Left kidney (tissue), 8 donors: ENCODE data around the gene PMS1. TPM values are rescaled to one million over a fixed set of nuclear protein-coding genes. Genes with fewer than 3 reads are reported as not detected.
A peak's percentile ranks its signal among the peaks of the same experiment; 100 is the strongest.
"Not testable (repeated sequence)": the region's sequence is repeated elsewhere in the genome, so short reads cannot be mapped to it uniquely, and the experiment has no call there.

Experiments
- DNase-seq: peaks from one replicate; pipeline ENCODE4 v3.0.0-alpha.2; 2013
- long read RNA-seq, 8 donors: transcript quantifications; one replicate each; lab custom pipeline, GENCODE V29; 2026
- polyA plus RNA-seq: library from polyadenylated mRNA; unstranded; fragments of 120-200 nt; gene quantifications from one replicate; pipeline ENCODE4 v1.2.1, GENCODE V29; 2013; ENCODE audit not compliant: insufficient read length

PMS1 gene
- 51.5 TPM for polyA plus RNA-seq
- long read RNA-seq, donor 1, partial matches to known transcripts, result 0 of 1 reads
- long read RNA-seq, donor 1, other reads (novel, unspliced or antisense), result 0 of 1 reads
- long read RNA-seq, donor 2, partial matches to known transcripts, result 0 of 5 reads
- long read RNA-seq, donor 2, other reads (novel, unspliced or antisense), result 0 of 5 reads
- long read RNA-seq, donor 3, partial matches to known transcripts, result 0 of 1 reads
- long read RNA-seq, donor 3, other reads (novel, unspliced or antisense), result 0 of 1 reads
- long read RNA-seq, donor 4, result 0 reads
- long read RNA-seq, donor 5, partial matches to known transcripts, result 5 of 10 reads
- long read RNA-seq, donor 5, other reads (novel, unspliced or antisense), result 0 of 10 reads
- long read RNA-seq, donor 6, partial matches to known transcripts, result 0 of 1 reads
- long read RNA-seq, donor 6, other reads (novel, unspliced or antisense), result 0 of 1 reads
- long read RNA-seq, donor 7, partial matches to known transcripts, result 0 of 7 reads
- long read RNA-seq, donor 7, other reads (novel, unspliced or antisense), result 0 of 7 reads
- long read RNA-seq, donor 8, partial matches to known transcripts, result 0 of 3 reads
- long read RNA-seq, donor 8, other reads (novel, unspliced or antisense), result 0 of 3 reads

DNA sequence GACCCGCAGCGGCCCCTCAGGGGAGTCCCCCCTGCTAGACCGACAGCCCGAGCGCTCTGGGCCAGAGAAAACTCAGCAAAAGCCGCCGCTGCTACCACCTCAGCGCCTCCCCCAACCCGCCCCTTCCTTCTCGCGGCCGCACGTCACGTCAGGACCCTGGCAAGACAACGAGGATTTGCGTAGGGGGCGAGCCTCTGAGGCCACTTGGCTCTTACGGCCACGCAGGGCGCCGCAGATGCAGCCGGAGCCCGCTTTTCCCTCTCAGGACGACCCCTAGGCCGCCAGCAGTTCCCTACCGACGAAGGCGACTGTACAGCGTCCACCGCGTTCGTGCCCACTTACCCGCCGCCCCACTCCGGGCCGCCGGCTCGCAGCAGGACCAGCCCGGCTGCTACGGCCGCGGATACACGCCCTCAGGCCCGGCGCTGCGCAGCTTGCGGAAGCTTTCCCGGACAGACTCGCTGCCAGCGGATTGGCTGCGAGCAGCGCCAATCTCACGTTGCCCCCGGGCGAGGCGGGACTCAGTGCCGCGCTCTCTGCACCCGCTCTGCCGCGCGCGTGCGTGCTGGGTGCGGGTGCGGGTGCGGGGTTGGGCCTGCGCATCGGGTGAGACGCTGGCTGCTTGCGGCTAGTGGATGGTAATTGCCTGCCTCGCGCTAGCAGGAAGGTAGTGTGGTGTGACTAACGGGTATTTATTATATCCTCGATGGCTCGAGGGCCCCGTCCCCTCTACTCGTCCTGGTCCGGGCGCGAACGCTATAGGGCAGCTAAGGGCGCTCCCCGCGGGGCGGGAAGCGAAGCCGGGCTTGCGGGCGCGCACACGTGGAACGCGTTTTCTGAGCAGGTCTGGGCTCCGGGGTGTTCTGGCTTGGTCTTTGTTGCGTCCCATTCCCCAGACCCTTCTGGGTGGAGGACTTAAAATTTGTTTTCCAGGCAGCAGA, at the start of gene PMS1, which contains the start of gene ORMDL1:
PMS1 (plus strand) TSS at position 524 of the 941 bp plus-strand sequence. CDS start 7,360 bp downstream, outside the sequence.
ORMDL1 (minus strand) TSS at position 413 of the 941 bp plus-strand sequence. CDS start 1,744 bp downstream, outside the sequence.
- DNase-seq, result peak; percentile 93

DNA sequence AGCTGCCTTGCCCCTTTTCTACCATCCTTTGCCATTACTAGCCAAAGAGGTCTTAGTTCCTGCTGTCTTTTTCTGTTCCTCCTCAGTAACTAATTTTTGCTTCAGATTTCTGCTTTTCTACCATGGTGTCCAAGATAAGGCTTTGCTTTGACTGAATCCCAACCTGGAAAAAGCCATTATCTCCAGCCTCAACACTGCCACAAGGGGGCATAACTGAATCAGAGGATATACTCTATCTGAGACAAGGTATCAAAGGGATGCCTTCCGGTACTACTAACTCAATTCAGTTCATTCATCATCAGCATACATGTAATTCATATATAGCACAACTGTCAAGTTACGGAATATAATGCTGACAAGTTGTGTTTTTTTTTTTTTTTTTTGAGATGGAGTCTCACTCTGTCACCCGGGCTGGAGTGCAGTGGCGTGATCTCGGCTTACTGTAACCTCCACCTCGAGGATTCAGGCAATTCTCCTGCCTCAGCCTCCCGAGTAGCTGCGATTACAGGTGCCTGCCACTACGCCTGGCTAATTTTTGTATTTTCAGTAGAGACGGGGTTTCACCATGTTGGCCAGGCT, 33.1 kb upstream of the PMS1 start:
- peak; percentile 24 for DNase-seq

DNA sequence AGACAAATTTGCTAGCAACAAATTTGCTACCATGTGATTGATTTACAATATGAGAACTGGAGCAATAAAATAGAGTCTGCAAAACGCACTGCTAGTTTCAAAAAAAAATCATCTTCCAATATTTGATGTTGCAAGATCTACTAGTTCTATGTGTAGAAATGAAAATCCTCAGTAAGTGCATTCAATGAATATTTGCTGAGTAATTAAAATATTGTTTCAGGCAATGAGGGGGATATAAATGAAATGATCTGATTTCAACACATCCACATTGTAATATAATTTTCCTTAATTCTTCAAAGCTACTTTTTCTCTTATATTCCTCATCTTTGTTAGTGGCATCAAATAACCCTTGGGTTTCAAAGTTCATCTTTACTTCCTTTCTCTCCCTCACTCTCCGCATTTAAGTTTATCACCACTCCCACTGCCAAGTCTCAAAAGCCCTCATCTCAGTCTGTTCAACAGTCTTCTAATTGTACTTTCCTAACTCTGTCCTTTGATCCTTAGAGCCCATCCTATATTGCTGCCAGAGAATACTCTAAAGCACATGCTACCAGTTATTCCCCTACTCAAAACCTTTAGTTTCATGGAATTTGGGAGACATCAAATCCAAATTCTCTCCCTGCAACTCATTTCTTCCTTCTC, 27.8 kb upstream of the PMS1 start:
- DNase-seq, result no peak

DNA sequence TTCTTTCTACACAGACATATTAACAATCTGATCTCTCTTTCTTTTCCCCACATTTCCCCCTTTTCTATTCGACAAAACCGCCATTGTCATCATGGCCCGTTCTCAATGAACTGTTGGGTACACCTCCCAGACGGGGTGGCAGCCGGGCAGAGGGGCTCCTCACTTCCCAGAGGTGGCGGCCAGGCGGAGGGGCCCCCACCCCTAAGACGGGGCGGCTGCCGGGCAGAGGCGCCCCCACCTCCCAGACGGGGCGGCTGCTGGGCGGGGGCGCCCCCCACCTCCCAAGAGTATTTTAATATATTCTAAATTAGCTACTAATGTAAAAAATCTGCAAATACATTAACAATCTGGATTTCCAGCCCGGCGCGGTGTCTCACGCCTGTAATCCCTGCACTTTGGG, 24.1 kb upstream of the PMS1 start:
- not testable (repeated sequence) for DNase-seq

DNA sequence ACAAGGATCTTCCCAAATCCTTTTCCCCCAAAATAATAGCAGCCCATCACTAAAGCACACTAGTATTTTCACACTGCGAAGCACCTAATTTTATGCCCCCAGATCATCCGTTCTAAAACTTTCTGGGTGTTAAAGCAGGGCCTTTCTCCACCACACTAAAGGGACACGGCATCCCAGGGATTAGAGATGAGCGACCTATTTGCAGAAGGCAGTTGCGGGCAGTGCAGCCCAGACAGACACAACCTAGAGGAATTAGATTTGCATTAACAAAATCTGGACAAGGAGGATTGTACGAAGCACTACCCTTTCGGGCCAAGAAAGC, 22.1 kb upstream of the PMS1 start:
- no peak for DNase-seq

DNA sequence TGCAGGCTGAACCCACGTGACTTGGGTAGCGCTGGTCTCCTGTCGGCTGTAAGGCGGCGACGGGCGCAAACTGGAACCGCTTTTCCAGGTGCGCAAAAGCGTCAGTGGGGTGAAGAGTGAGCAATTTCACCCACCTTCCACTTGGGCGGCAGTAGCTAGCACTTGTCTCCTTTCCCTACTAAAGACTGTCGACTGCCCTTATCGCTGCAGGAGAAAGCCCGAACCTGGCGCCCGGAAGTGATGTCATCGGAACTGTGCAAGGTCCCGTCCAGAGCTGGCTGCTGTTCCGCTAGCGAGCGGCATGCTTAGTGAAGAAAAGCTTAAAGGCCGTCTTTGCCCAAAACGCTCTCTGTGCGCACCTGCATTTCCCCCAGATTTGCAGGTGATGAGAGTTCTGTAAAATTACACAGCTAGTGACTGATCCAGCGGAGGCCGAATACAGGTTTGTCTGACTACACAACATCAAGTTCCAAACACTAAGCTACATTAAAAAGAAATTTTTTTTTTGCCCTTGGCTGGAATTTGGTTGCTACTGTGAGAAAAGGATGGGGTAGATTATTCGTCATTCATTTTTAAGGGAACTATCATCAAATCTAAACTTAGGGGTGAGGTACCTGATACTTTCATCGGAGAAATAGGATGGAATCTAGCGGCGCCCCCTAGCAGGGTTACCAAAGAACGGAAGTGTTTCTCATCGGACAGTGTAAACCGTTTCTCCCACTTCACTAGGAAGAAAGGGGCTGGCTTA, 21.5 kb upstream of the PMS1 start, which contains the start of gene OSGEPL1:
OSGEPL1 (minus strand) TSS at position 242 of the 748 bp plus-strand sequence. CDS start 1,152 bp downstream, outside the sequence.
- peak; percentile 94 for DNase-seq

DNA sequence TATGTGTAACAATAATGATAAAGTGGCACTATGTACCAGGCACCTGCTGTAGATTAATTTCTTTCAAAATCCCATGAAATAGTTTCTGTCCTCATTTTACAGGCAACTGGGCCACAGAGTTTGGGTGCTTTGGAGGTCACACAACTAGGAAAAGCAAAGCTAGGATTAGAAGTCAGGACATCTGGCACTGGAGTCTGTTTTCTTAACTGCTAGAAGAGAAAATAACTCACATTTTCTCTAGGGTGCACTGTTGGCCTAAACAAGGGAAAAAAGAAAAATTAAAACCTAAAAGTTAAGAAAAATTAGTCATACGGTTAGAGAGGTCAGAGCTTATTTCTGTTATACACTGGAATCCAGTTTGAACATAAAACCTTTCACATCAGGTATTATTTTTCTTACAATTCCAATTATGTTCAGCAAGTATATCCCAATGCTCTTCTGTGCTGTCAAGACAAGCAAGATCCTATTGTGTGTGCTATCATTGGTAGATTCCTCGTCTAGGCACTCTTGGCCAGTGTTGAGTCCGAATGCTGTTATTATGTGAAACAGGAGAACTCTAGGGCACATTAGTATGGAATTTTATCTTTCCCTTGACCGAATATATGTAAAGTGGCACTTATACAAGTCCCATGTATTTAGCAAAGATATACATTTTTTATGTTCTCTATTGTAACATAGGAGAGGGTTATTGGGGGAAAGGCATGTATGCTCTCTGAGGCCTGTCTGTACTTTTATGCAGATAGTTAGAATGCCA, 20.2 kb upstream of the PMS1 start:
- DNase-seq, result no peak

DNA sequence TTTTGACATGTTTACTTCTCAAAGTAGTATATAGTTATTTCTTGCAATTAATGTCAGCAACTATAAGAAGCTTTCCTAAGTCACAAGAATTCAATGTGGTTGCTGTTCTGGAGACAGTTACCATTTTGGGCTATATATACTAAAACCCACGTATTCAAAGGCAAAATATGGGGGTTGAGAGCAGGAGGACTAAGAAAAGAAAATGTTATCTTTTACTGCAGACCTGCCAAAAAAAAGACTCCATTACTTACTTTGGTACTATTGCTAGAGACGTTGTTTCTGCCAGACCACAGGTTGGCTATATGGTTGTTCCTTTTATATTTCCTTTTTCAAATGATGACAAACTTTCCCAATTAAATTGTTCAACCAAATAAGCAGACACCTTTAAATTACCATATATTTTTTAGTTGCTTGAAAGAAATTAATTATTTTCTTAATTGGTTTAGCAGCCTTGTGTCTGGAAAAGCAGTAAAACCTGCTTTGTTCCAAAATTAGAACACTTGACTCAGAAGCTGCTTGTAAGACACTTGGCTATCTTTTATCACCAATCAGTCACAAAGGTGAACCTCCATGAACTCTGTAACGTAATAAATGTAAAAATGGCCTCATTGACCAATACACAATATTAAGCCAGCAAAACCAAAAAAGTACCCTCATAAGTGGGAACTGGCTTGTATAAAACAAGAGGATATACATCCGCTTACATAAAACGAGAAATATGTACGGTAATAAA, 13.5 kb upstream of the PMS1 start:
- no peak for DNase-seq

DNA sequence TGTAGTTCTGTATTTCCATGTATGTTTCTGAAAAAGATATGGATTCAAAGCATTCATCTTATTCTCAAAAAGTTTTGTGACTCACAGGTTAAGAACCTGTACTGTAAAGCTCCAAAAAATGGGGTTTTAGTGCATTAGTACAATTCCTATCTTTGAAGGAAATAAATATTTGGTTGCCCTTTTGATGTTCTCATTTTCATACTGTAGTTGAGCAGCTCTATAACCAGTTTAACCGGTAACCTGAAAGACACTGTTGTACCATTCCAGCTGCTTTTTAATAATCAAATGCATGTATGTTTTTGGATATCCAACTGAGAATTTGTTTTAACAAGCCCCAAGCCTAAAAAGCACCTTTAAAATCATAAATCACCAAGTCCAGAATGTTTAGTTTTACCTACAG, 12.0 kb upstream of the PMS1 start:
- no peak for DNase-seq

DNA sequence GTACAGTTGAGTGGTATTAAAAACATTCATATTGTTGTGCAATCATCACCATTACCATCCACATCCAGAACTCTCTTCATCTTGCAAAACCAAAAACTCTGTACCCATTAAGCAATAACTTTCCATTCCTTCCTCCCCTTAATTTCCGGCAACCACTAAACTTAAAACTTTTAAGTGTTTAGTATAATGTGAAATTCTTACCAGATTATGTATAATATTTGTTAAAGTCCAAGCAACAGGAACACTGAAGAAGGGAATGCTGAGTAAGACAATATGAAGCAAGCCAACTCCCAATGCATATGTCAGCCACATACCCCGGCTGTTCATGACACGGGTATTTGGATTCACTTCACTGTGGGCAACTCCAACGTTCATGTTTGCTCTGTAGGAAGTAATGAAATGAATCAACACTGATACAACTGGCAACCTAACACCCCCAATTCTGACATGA, 2.0 kb upstream of the PMS1 start:
- DNase-seq, result no peak

DNA sequence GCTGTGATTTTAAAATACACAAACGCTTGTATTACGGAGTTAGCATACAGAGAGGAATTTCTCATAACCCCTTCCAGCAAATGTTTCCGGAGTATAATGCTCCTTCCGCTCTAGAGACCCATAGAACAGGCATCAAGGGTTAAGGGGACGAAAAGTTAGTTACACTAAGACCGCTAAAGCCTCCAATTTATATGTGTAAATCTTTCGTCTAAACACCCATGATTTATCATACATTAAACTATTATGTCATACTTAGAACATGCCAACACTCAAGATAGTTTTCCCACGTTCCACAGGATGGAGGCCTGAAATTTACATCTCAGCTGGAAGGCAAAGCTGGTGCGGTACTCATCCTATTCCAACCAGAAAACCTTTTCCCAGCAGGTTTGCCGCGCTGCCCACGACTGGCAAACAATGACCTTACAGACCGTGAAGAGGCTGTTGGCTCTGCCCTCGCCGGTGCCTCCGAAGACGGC, 761 bp upstream of the PMS1 start:
- peak; percentile 36 for DNase-seq

DNA sequence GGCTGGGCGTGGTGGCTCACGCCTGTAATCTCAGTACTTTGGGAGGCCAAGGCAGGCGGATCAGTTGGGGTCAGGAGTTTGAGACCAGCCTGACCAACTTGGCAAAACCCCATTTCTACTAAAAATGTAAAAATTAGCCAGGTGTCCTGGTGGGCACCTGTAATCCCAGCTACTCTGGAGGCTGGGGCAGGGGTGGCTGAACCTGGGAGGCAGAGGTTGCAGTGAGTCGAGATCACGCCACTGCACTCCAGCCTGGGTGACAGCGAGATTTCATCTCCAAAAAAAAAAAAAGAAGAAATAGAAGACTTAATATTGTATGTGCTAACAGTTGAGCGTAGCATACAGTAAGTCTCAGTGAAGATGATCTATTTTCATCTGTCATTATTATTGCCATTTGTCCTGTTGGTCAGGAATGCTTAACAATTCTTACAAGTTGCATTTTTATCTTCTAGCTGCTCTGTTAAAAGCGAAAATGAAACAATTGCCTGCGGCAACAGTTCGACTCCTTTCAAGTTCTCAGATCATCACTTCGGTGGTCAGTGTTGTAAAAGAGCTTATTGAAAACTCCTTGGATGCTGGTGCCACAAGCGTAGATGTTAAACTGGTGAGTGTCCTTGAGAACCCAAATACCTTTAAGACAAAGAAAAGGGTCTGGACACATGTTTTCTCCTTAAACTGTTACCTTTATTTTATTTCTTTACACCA, 7.2 kb downstream of the PMS1 start:
- no peak for DNase-seq

DNA sequence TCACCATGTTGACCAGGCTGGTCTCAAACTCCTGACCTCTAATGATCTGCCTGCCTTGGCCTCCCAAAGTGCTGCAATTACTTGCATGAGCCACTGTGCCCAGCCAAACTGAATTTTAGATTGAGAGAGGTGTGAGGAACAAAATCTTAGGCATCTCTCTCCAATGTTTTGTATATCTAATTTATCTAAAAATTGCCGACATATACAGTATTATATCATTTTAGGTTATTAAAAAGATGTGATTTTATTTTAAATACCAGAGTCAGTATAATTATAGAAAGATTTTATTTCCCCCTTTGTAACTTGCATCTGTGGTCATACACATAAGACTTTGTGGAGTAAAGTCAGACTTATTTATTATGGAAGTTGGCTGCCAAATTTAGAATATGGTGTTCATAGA, 10.1 kb downstream of the PMS1 start:
- DNase-seq, result no peak

DNA sequence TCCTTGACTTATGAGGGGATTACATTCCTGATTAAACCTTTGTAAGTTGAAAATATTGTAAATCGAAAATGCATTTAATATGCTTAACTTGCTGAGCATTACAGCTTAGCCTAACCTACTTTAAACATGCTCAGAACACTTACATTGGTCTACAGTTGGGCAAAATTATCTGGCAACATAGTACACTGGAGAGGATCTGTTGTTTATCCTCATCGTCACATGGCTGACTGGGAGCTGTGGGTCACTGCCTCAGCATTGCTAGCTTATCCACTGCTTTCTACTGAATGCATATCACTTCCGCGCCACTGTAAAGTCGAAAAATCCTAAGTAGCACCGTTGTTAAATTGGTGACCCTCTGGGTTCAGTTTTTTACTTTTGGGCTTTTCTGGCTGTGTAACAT, 13.7 kb downstream of the PMS1 start:
- DNase-seq, result no peak

DNA sequence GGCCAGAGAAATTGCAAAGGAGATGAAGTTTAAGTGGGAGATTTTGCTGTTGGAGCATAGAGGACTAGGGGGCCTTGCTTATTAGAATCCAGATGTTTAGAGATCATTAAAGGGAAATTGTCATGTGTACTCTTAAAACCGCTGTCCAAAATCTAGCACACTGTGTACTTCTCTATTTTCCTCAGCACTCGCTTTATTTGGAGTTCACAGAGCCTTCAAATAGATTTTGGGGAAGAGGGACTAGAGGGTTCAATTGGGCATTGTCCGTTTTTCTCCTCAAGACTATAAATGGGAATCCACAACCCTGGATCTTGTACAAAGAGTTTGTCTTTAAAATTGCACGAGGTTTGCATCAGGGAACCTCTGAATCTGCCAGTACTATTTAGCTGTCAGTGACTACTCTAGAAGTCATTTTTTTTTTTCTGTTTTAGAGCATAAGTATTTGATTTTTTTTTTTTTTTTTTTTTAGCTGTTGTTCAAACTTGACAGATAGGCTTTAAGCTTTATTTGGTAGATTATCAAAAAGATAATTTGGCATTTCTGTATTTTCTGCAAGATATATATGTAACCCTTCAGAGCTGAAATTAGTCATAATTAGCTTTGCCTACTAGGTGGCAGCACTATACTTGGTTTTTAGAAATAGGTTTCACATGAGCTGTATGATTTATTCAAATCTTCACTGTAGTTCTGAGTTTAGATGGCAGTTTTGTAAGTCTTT, 14.2 kb downstream of the PMS1 start:
- no peak for DNase-seq

DNA sequence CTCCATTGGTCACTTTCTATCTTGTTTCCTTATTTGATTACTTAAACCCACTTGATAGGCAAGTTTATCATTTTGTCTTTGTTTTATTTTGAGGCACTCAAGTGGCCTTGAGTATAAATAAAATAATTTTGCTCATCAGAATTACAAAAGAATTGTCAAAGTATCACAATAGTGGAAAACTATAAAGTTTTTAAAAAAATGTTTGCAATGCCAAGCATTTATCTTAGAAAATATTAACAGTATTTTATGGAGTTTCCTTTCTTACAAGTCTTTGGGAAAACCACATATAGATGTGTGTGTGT, 14.7 kb downstream of the PMS1 start:
- no peak for DNase-seq

DNA sequence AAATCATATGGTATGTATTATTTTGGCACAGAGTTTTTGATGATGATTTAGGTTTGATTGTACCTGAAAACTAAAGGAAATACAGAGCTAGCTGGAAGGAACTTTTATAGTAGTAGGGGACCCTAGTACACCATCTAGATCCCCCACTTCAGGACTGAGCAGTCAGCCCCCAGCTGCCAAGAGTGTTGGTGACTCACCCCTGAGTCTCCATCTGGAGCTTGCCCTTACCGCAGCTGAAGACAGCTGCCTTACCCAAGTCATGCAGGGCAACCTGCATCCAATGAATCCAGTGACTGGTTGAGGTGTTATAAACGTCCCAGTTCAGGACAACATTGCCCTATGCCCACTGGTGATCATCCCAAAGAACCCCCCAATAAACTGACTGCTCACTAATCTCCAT, 15.3 kb downstream of the PMS1 start:
- no peak for DNase-seq

DNA sequence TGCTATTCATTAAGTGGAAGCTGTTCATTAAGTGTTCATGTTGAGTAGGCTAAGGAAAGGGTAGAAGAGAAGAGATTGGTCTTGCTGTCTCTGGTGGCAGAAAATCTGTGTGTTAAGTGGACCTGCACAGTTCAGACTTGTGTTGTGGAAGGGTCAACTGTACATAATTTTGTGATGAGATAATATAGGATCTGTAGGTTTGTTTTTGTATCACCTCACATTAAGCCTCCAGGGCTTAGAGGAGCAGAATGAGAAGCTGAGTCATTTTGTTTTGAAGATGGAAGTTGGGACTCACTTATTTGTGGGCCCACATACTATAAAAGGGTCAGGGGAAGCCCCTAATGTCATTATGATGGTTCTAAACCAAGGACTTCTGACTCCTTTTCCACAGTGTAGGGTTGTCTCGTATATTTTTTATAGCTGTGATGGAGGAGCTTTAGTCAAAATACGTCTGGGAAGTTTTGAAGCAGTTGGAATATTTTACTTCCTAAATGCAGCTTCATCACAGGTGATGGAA, 18.2 kb downstream of the PMS1 start:
- no peak for DNase-seq
